Liver (tissue), 9 donors: ENCODE data around the gene IFT80. TPM values are rescaled to one million over a fixed set of nuclear protein-coding genes. Genes with fewer than 3 reads are reported as not detected.

Experiments used
- DNase-seq: peaks from one replicate; pipeline ENCODE4 v3.0.0-alpha.2; 2017; ENCODE audit warnings: low spot score
- H3K27ac ChIP-seq, 2 donors: one replicate each; pipeline ENCODE4 v1.7.0; 2013; ENCODE audit warnings: inconsistent platforms in 2 of 2, low read length in 2 of 2, control low read depth in 1 of 2, low read depth in 1 of 2, mild to moderate bottlenecking in 1 of 2
- H3K27me3 ChIP-seq, 4 donors: one replicate each; pipeline versions ENCODE4 v1.6.1 to v1.7.0; 2013; ENCODE audit warnings: low read length in 3 of 4, inconsistent platforms in 1 of 4, mild to moderate bottlenecking in 1 of 4, moderate library complexity in 1 of 4; ENCODE audit not compliant: control insufficient read depth in 4 of 4, insufficient read depth in 4 of 4
- H3K36me3 ChIP-seq, 4 donors: one replicate each; pipeline versions ENCODE4 v1.6.1 to v1.7.0; 2013; ENCODE audit warnings: low read length in 3 of 4, mild to moderate bottlenecking in 3 of 4, low read depth in 1 of 4, moderate library complexity in 1 of 4; ENCODE audit not compliant: control insufficient read depth in 4 of 4, insufficient read depth in 3 of 4
- H3K4me1 ChIP-seq, 4 donors: one replicate each; pipeline versions ENCODE4 v1.6.1 to v1.7.0; 2013; ENCODE audit warnings: low read length in 3 of 4, mild to moderate bottlenecking in 3 of 4, moderate library complexity in 1 of 4; ENCODE audit not compliant: control insufficient read depth in 4 of 4, insufficient read depth in 4 of 4
- H3K4me3 ChIP-seq, 3 donors: one replicate each; pipeline versions ENCODE4 v1.6.1 to v1.7.0; 2013; ENCODE audit warnings: low read length in 3 of 3, control low read depth in 1 of 3, low read depth in 1 of 3, mild to moderate bottlenecking in 1 of 3
- H3K9ac ChIP-seq, 2 donors: one replicate each; pipeline ENCODE4 v1.7.0; 2013; ENCODE audit warnings: low read length in 2 of 2, mild to moderate bottlenecking in 2 of 2, moderate library complexity in 2 of 2, control low read depth in 1 of 2, low read depth in 1 of 2
- H3K9me3 ChIP-seq, 4 donors: one replicate each; pipeline versions ENCODE4 v1.6.1 to v1.7.0; 2013; ENCODE audit warnings: low read length in 3 of 4; ENCODE audit not compliant: control insufficient read depth in 4 of 4
- EGR1 ChIP-seq, 2 donors: IDR thresholded peaks; 2 replicates each; pipeline ENCODE4 v1.6.1; 2016 to 2018; ENCODE audit warnings: antibody characterized with exemption in 2 of 2, low read depth in 2 of 2
- FOXA1 ChIP-seq: IDR thresholded peaks from 2 replicates; pipeline ENCODE4 v1.6.1; 2016; ENCODE audit warnings: antibody characterized with exemption
- FOXA2 ChIP-seq: IDR thresholded peaks from 2 replicates; pipeline ENCODE4 v1.6.1; 2016; ENCODE audit warnings: antibody characterized with exemption
- GABPA ChIP-seq, 2 donors: IDR thresholded peaks in 1 of 2; conservative IDR thresholded peaks in 1 of 2; 2 replicates each; pipeline ENCODE4 v1.6.1; 2016; ENCODE audit warnings: antibody characterized with exemption in 2 of 2, mild to moderate bottlenecking in 1 of 2, moderate library complexity in 1 of 2
- HNF4A ChIP-seq, 2 donors: conservative IDR thresholded peaks; 2 replicates each; pipeline ENCODE4 v1.6.1; 2016; ENCODE audit warnings: antibody characterized with exemption in 2 of 2, mild to moderate bottlenecking in 2 of 2
- HNF4G ChIP-seq: IDR thresholded peaks from 2 replicates; pipeline ENCODE4 v1.6.1; 2016; ENCODE audit warnings: antibody characterized with exemption
- JUND ChIP-seq, 2 donors: IDR thresholded peaks; 2 replicates each; pipeline ENCODE4 v1.6.1; 2016; ENCODE audit warnings: antibody characterized with exemption in 2 of 2
- MAX ChIP-seq: IDR thresholded peaks from 2 replicates; pipeline ENCODE4 v1.6.1; 2016; ENCODE audit warnings: antibody characterized with exemption
- NR2F2 ChIP-seq: IDR thresholded peaks from 2 replicates; pipeline ENCODE4 v1.6.1; 2016; ENCODE audit warnings: antibody characterized with exemption
- RAD21 ChIP-seq, 2 donors: IDR thresholded peaks; 2 replicates each; pipeline ENCODE4 v1.6.1; 2016; ENCODE audit warnings: antibody characterized with exemption in 2 of 2, mild to moderate bottlenecking in 2 of 2
- RXRA ChIP-seq, 2 donors: IDR thresholded peaks; 2 replicates each; pipeline ENCODE4 v1.6.1; 2017 to 2018; ENCODE audit warnings: antibody characterized with exemption in 2 of 2, mild to moderate bottlenecking in 1 of 2
- SP1 ChIP-seq: IDR thresholded peaks from 2 replicates; pipeline ENCODE4 v1.6.1; 2018; ENCODE audit warnings: antibody characterized with exemption, mild to moderate bottlenecking
- TAF1 ChIP-seq: conservative IDR thresholded peaks from 2 replicates; pipeline ENCODE4 v1.6.1; 2016; ENCODE audit warnings: antibody characterized with exemption, mild to moderate bottlenecking
- YY1 ChIP-seq: IDR thresholded peaks from 2 replicates; pipeline ENCODE4 v1.6.1; 2016; ENCODE audit warnings: antibody characterized with exemption, mild to moderate bottlenecking
- ZBTB33 ChIP-seq: IDR thresholded peaks from 2 replicates; pipeline ENCODE4 v1.6.1; 2016; ENCODE audit warnings: antibody characterized with exemption
- WGBS: extraction: QIAGEN DNeasy Blood & Tissue Kit; methylation state at CpG from one replicate; pipeline ENCODE4 v1.1.7; 2013; 5-methylcytosine and 5-hydroxymethylcytosine counted together
- polyA plus RNA-seq, 2 donors: library from polyadenylated mRNA; stranded (reverse) in 1 of 2; unstranded in 1 of 2; fragments of 200-250 nt in 1 of 2; fragments of >200 nt in 1 of 2; fragmentation: Nextera tagmentation in 1 of 2; extraction: Ambion mirVana in 1 of 2; gene quantifications; one replicate each; pipeline versions ENCODE4 v1.2.1 to v1.2.3, GENCODE V29; 2013 to 2015
- total RNA-seq, 2 donors: library from RNA; depleted of rRNA; stranded (reverse); fragments of >200 nt; gene quantifications; one replicate each; pipeline ENCODE4 v1.2.3, GENCODE V29; 2014
- TF ChIP-seq, protein P1 (sequence below): IDR thresholded peaks from 2 replicates; pipeline ENCODE4 v1.6.1; 2016; ENCODE audit warnings: antibody characterized with exemption, mild to moderate bottlenecking
- TF ChIP-seq, protein P2 (sequence below): fragments of 150-350 bp; IDR thresholded peaks from 2 replicates; pipeline ENCODE4 v1.5.1; 2017; ENCODE audit warnings: improper control_type of control experiment, low read depth, low read length; ENCODE audit not compliant: missing input control
- TF ChIP-seq, protein P3 (sequence below): IDR thresholded peaks from 2 replicates; pipeline ENCODE4 v1.6.1; 2016; ENCODE audit warnings: antibody characterized with exemption
- donor health status: healthy.
- donor health status: healthy.
- donor health status: healthy.
- donor health status: healthy.
- donor health status: healthy.

IFT80 gene
- total and polyA plus RNA-seq, 4 donors = 3.5 to 15.7 (median 8.3) TPM

- H3K9me3 ChIP-seq = no peaks in the 10 kb centered on the region
- no peak for TF ChIP-seq NR2F2
- TF ChIP-seq HNF4A (conservative IDR thresholded peaks at IDR 0.05) = no peak
- TF ChIP-seq TAF1 = no peak
- TF ChIP-seq EGR1 (IDR thresholded peaks at IDR 0.05; ENCODE audit: low read depth in 2 of 2) = no peak
- TF ChIP-seq, protein P1, sequence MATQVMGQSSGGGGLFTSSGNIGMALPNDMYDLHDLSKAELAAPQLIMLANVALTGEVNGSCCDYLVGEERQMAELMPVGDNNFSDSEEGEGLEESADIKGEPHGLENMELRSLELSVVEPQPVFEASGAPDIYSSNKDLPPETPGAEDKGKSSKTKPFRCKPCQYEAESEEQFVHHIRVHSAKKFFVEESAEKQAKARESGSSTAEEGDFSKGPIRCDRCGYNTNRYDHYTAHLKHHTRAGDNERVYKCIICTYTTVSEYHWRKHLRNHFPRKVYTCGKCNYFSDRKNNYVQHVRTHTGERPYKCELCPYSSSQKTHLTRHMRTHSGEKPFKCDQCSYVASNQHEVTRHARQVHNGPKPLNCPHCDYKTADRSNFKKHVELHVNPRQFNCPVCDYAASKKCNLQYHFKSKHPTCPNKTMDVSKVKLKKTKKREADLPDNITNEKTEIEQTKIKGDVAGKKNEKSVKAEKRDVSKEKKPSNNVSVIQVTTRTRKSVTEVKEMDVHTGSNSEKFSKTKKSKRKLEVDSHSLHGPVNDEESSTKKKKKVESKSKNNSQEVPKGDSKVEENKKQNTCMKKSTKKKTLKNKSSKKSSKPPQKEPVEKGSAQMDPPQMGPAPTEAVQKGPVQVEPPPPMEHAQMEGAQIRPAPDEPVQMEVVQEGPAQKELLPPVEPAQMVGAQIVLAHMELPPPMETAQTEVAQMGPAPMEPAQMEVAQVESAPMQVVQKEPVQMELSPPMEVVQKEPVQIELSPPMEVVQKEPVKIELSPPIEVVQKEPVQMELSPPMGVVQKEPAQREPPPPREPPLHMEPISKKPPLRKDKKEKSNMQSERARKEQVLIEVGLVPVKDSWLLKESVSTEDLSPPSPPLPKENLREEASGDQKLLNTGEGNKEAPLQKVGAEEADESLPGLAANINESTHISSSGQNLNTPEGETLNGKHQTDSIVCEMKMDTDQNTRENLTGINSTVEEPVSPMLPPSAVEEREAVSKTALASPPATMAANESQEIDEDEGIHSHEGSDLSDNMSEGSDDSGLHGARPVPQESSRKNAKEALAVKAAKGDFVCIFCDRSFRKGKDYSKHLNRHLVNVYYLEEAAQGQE = no peak
- no peak for TF ChIP-seq ZBTB33
- TF ChIP-seq JUND (IDR thresholded peaks at IDR 0.05) = no peak
- TF ChIP-seq GABPA (IDR thresholded peaks at IDR 0.05 in 1 of 2, conservative IDR thresholded peaks at IDR 0.05 in 1 of 2) = no peak
- no peak for TF ChIP-seq RAD21 (IDR thresholded peaks at IDR 0.05)
- TF ChIP-seq FOXA1 = no peak
- TF ChIP-seq MAX = no peak
- no peak for TF ChIP-seq YY1
- TF ChIP-seq FOXA2 = no peak
- TF ChIP-seq SP1 = no peak
- TF ChIP-seq RXRA (IDR thresholded peaks at IDR 0.05) = no peak
- TF ChIP-seq, protein P2, sequence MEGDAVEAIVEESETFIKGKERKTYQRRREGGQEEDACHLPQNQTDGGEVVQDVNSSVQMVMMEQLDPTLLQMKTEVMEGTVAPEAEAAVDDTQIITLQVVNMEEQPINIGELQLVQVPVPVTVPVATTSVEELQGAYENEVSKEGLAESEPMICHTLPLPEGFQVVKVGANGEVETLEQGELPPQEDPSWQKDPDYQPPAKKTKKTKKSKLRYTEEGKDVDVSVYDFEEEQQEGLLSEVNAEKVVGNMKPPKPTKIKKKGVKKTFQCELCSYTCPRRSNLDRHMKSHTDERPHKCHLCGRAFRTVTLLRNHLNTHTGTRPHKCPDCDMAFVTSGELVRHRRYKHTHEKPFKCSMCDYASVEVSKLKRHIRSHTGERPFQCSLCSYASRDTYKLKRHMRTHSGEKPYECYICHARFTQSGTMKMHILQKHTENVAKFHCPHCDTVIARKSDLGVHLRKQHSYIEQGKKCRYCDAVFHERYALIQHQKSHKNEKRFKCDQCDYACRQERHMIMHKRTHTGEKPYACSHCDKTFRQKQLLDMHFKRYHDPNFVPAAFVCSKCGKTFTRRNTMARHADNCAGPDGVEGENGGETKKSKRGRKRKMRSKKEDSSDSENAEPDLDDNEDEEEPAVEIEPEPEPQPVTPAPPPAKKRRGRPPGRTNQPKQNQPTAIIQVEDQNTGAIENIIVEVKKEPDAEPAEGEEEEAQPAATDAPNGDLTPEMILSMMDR = no peak
- no peak for TF ChIP-seq HNF4G
- TF ChIP-seq, protein P3, sequence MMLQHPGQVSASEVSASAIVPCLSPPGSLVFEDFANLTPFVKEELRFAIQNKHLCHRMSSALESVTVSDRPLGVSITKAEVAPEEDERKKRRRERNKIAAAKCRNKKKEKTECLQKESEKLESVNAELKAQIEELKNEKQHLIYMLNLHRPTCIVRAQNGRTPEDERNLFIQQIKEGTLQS = no peak
- WGBS = 66% methylated on average over 2 of the region's 2 CpGs
- H3K4me1 ChIP-seq = peaks cover 6 to 29% (median 13%) of the 10 kb centered on the region in 4 donors
- no peaks in the 10 kb centered on the region for H3K36me3 ChIP-seq
- H3K4me3 ChIP-seq = no peak overlapping the region
- no peak overlapping the region for H3K27ac ChIP-seq
- no peak for DNase-seq
- H3K27me3 ChIP-seq = no peaks in the 10 kb centered on the region
- H3K9ac ChIP-seq = peak overlapping the region in 1 of 2 donors; percentile 30
Observed at GRCh38 chr3:160403028-160403545, 4.1 kb upstream of the IFT80 start.
